Naive thymus-derived CD4-positive, alpha-beta T cell (primary cell): Measurements from ENCODE around the gene TMEM33. TPM values are rescaled to one million over a fixed set of nuclear protein-coding genes. Genes with fewer than 3 reads are reported as not detected.
"Not testable (repeated sequence)": the region's sequence is repeated elsewhere in the genome, so short reads cannot be mapped to it uniquely, and the experiment has no call there.

Source experiments
- ATAC-seq: fragments of 150-1000 bp; cut with Tn5 transposase; 2 replicates; pipeline ENCODE4 v1.10.0; 2021; ENCODE audit warnings: mild to moderate bottlenecking, moderate library complexity
- CTCF ChIA-PET: fragments of 350-600 bp; sonication (Branson Sonifier 250); formaldehyde crosslinking; loops from one replicate; lab custom pipeline; 2021; ENCODE audit warnings: antibody characterized with exemption; lab: Charles Lee
- POLR2A ChIA-PET: fragments of 350-600 bp; sonication (Branson Sonifier 250); formaldehyde crosslinking; loops from one replicate; lab custom pipeline; 2021; ENCODE audit warnings: antibody characterized with exemption, inconsistent platforms; lab: Charles Lee
- DNase-seq, 9 donors: peaks; one replicate each; pipeline versions ENCODE4 v3.0.0 to v3.0.0-alpha.2; 2020 to 2022; ENCODE audit warnings: mixed read lengths in 1 of 9
- H3K27ac ChIP-seq: one replicate; pipeline ENCODE4 v1.7.0; 2013; ENCODE audit warnings: mild to moderate bottlenecking, low read depth, low read length, moderate library complexity
- H3K27me3 ChIP-seq, 2 donors: one replicate each; pipeline ENCODE4 v1.7.0; 2013; ENCODE audit warnings: low read length in 2 of 2, mild to moderate bottlenecking in 2 of 2, moderate library complexity in 2 of 2; ENCODE audit not compliant: control insufficient read depth in 2 of 2, insufficient read depth in 2 of 2
- H3K36me3 ChIP-seq, 3 experiments: 1 replicate in 2 of 3; 2 replicates in 1 of 3; pipeline ENCODE4 v1.7.0; 2013; ENCODE audit warnings: low read length in 3 of 3, mild to moderate bottlenecking in 3 of 3, moderate library complexity in 1 of 3; ENCODE audit not compliant: insufficient read depth in 3 of 3, control insufficient read depth in 2 of 3
- H3K4me1 ChIP-seq, 2 donors: one replicate each; pipeline ENCODE4 v1.7.0; 2013; ENCODE audit warnings: low read length in 2 of 2, mild to moderate bottlenecking in 2 of 2, moderate library complexity in 1 of 2; ENCODE audit not compliant: control insufficient read depth in 2 of 2, insufficient read depth in 2 of 2
- H3K4me3 ChIP-seq: 2 replicates; pipeline ENCODE4 v1.7.0; 2013; ENCODE audit warnings: mild to moderate bottlenecking, low read length
- H3K9me3 ChIP-seq, 3 experiments: 1 replicate in 2 of 3; 2 replicates in 1 of 3; pipeline ENCODE4 v1.7.0; 2013; ENCODE audit warnings: low read length in 3 of 3; ENCODE audit not compliant: control insufficient read depth in 2 of 3
- H3K27ac Mint-ChIP-seq, 9 donors: one replicate each; pipeline ENCODE4 v1.8.0; 2020 to 2022; ENCODE audit warnings: mixed read lengths in 9 of 9, mild to moderate bottlenecking in 8 of 9, moderate library complexity in 5 of 9, inconsistent platforms in 2 of 9
- H3K27me3 Mint-ChIP-seq, 5 donors: one replicate each; pipeline ENCODE4 v1.8.0; 2021 to 2022; ENCODE audit warnings: mixed read lengths in 5 of 5, mild to moderate bottlenecking in 1 of 5
- H3K36me3 Mint-ChIP-seq, 5 donors: one replicate each; pipeline ENCODE4 v1.8.0; 2020 to 2022; ENCODE audit warnings: mixed read lengths in 5 of 5, mild to moderate bottlenecking in 3 of 5, inconsistent platforms in 1 of 5
- H3K4me1 Mint-ChIP-seq, 7 donors: one replicate each; pipeline ENCODE4 v1.8.0; 2020 to 2022; ENCODE audit warnings: mixed read lengths in 7 of 7, mild to moderate bottlenecking in 3 of 7, inconsistent platforms in 1 of 7
- H3K4me3 Mint-ChIP-seq, 10 donors: one replicate each; pipeline ENCODE4 v1.8.0; 2020 to 2022; ENCODE audit warnings: mild to moderate bottlenecking in 10 of 10, mixed read lengths in 10 of 10, moderate library complexity in 6 of 10, inconsistent platforms in 2 of 10
- H3K9me3 Mint-ChIP-seq, 11 donors: one replicate each; pipeline ENCODE4 v1.8.0; 2020 to 2022; ENCODE audit warnings: mixed read lengths in 11 of 11, mild to moderate bottlenecking in 4 of 11, inconsistent platforms in 1 of 11, moderate library complexity in 1 of 11
- intact Hi-C, 2 donors: fragments of 100-400 bp; cut with micrococcal nuclease; formaldehyde crosslinking; loops; one replicate each; pipeline ENCODE4 v1.15.1; 2023
- polyA plus RNA-seq, 2 donors: library from polyadenylated mRNA; unstranded; fragments of 300-500 nt; fragmentation: Illumina TruSeq; gene quantifications; one replicate each; pipeline ENCODE4 v1.2.3, GENCODE V29; 2021
- total RNA-seq, 6 experiments: library from RNA in 5 of 6; stranded (reverse) in 5 of 6; gene quantifications; 1 replicate in 5 of 6; 2 replicates in 1 of 6; pipeline ENCODE4 v1.2.3 and lab custom pipeline; 2021 to 2026

TMEM33 gene
- total and polyA plus RNA-seq, 7 experiments from 2014 or later: 14.9 to 61.9 (median 30.9) TPM

- intact Hi-C loops, H3K4me1 ChIP-seq, CTCF ChIA-PET, H3K27ac ChIP-seq, H3K36me3 Mint-ChIP-seq, H3K4me1 Mint-ChIP-seq, ATAC-seq, H3K27me3 ChIP-seq, H3K9me3 ChIP-seq, H3K4me3 ChIP-seq, DNase-seq, H3K27ac Mint-ChIP-seq, POLR2A ChIA-PET, H3K4me3 Mint-ChIP-seq, H3K36me3 ChIP-seq: not testable (repeated sequence)
- Mint-ChIP-seq H3K27me3 (peaks cover 0 to 30% (median 16%) of the 10 kb centered on the region in 5 donors), H3K9me3 (peaks cover 0 to 29% (median 9%) of the 10 kb centered on the region in 11 donors)
These were observed 14.8 kb upstream of the TMEM33 start for GRCh38 chr4:41920416-41920815.

- no peaks in the 10 kb centered on the region for H3K36me3 ChIP-seq
- peaks cover 0 to 29% (median 9%) of the 10 kb centered on the region in 11 donors for H3K9me3 Mint-ChIP-seq
- H3K4me1 ChIP-seq: no peaks in the 10 kb centered on the region
- CTCF ChIA-PET: no interaction called here
- no peak overlapping the region for H3K4me3 ChIP-seq
- H3K27ac Mint-ChIP-seq: no peak overlapping the region
- POLR2A ChIA-PET: no interaction called here
- DNase-seq (no peak), ATAC-seq (no peak)
- H3K9me3 ChIP-seq: peaks cover 0 to 7% (median 0%) of the 10 kb centered on the region in 3 experiments
- H3K27ac ChIP-seq: no peak overlapping the region
- H3K27me3 ChIP-seq: no peaks in the 10 kb centered on the region
- peaks cover 0 to 8% (median 0%) of the 10 kb centered on the region in 5 donors for H3K36me3 Mint-ChIP-seq
- intact Hi-C loops: no loop called here
- no peak overlapping the region for H3K4me3 Mint-ChIP-seq
- H3K4me1 Mint-ChIP-seq: no peaks in the 10 kb centered on the region
- H3K27me3 Mint-ChIP-seq: peaks cover 0 to 30% (median 16%) of the 10 kb centered on the region in 5 donors
These were observed 13.8 kb upstream of the TMEM33 start for GRCh38 chr4:41921476-41921875.

GRCh38 chr4:41927796-41928499 is 7.3 kb upstream of the TMEM33 start:
- H3K9me3 ChIP-seq: no peaks in the 10 kb centered on the region
- no peak for DNase-seq
- Mint-ChIP-seq H3K4me3 (no peak overlapping the region), H3K36me3 (peaks cover 0 to 3% (median 0%) of the 10 kb centered on the region in 5 donors), H3K27ac (no peak overlapping the region), H3K9me3 (peaks cover 0 to 3% (median 0%) of the 10 kb centered on the region in 11 donors), H3K4me1 (peaks cover 0 to 11% (median 5%) of the 10 kb centered on the region in 7 donors), H3K27me3 (peaks cover 2 to 13% (median 11%) of the 10 kb centered on the region in 5 donors)
- no peaks in the 10 kb centered on the region for H3K27me3 ChIP-seq
- H3K36me3 ChIP-seq: no peaks in the 10 kb centered on the region
- POLR2A ChIA-PET: no interaction called here
- intact Hi-C loops: no loop called here
- CTCF ChIA-PET: no interaction called here
- ATAC-seq: no peak
- no peak overlapping the region for H3K4me3 ChIP-seq
- H3K4me1 ChIP-seq: no peaks in the 10 kb centered on the region
- no peak overlapping the region for H3K27ac ChIP-seq

- intact Hi-C loops: loop anchor here in 1 of 2 donors (5.0 kb wide), 1 partner anchor 727 kb away; the partner anchor contains the start of gene ATP8A1
- ChIA-PET POLR2A (no interaction called here), CTCF (no interaction called here)
- Mint-ChIP-seq H3K27ac (no peak overlapping the region), H3K27me3 (peaks cover 0 to 13% (median 4%) of the 10 kb centered on the region in 5 donors), H3K36me3 (peaks cover 0 to 2% (median 0%) of the 10 kb centered on the region in 5 donors), H3K4me3 (peak overlapping the region in 4 of 10 donors; percentile 18 to 53 (median 26)), H3K9me3 (peaks cover 0 to 6% (median 0%) of the 10 kb centered on the region in 11 donors), H3K4me1 (peaks cover 10 to 22% (median 13%) of the 10 kb centered on the region in 7 donors)
- Histone ChIP-seq H3K4me3 (no peak overlapping the region), H3K4me1 (peaks cover 4% of the 10 kb centered on the region in 2 donors), H3K27ac (no peak overlapping the region), H3K27me3 (no peaks in the 10 kb centered on the region), H3K9me3 (no peaks in the 10 kb centered on the region), H3K36me3 (peaks cover 0 to 4% (median 0%) of the 10 kb centered on the region in 3 experiments)
- ATAC-seq (no peak), DNase-seq (no peak)
These were observed 4.9 kb upstream of the TMEM33 start for GRCh38 chr4:41930139-41930831.

- Mint-ChIP-seq H3K9me3 (peaks cover 0 to 6% (median 0%) of the 10 kb centered on the region in 11 donors), H3K27ac (no peak overlapping the region), H3K4me1 (peaks cover 30 to 47% (median 33%) of the 10 kb centered on the region in 7 donors), H3K36me3 (peaks cover 0 to 9% (median 0%) of the 10 kb centered on the region in 5 donors), H3K27me3 (peaks cover 0 to 7% (median 4%) of the 10 kb centered on the region in 5 donors), H3K4me3 (peak overlapping the region in 1 of 10 donors; percentile 29)
- no peaks in the 10 kb centered on the region for H3K27me3 ChIP-seq
- DNase-seq (no peak), ATAC-seq (no peak)
- H3K27ac ChIP-seq: no peak overlapping the region
- POLR2A ChIA-PET: no interaction called here
- intact Hi-C loops: loop anchor here in 1 of 2 donors (5.0 kb wide), 1 partner anchor 724 kb away; the partner anchor contains the start of gene ATP8A1
- no peaks in the 10 kb centered on the region for H3K9me3 ChIP-seq
- peaks cover 0 to 6% (median 0%) of the 10 kb centered on the region in 3 experiments for H3K36me3 ChIP-seq
- peaks cover 15 to 19% of the 10 kb centered on the region in 2 donors for H3K4me1 ChIP-seq
- H3K4me3 ChIP-seq: no peak overlapping the region
- CTCF ChIA-PET: no interaction called here
These were observed 2.2 kb upstream of the TMEM33 start for GRCh38 chr4:41932988-41933387.

GRCh38 chr4:41933997-41934503 is 1.2 kb upstream of the TMEM33 start:
- ATAC-seq: peak; percentile 12
- peaks cover 15 to 20% of the 10 kb centered on the region in 2 donors for H3K4me1 ChIP-seq
- H3K4me3 ChIP-seq: no peak overlapping the region
- peaks cover 0 to 3% (median 0%) of the 10 kb centered on the region in 11 donors for H3K9me3 Mint-ChIP-seq
- H3K27me3 Mint-ChIP-seq: no peaks in the 10 kb centered on the region
- no peak overlapping the region for H3K27ac ChIP-seq
- ChIA-PET POLR2A (interaction anchor here (0.6 to 2.6 kb wide), 3 partner anchors 13 to 56 kb away, joined by 3 to 11 read pairs (median 3); partner anchors contain the start of gene SLC30A9), CTCF (no interaction called here)
- H3K36me3 Mint-ChIP-seq: peaks cover 0 to 10% (median 0%) of the 10 kb centered on the region in 5 donors
- no peak for DNase-seq
- H3K4me1 Mint-ChIP-seq: peaks cover 33 to 55% (median 43%) of the 10 kb centered on the region in 7 donors
- peaks cover 0 to 8% (median 0%) of the 10 kb centered on the region in 3 experiments for H3K36me3 ChIP-seq
- H3K27me3 ChIP-seq: no peaks in the 10 kb centered on the region
- H3K27ac Mint-ChIP-seq: peak overlapping the region in 7 of 9 donors; percentile 13 to 93 (median 85)
- intact Hi-C loops: loop anchor here in 1 of 2 donors (5.0 kb wide), 1 partner anchor 723 kb away; the partner anchor contains the start of gene ATP8A1
- H3K9me3 ChIP-seq: no peaks in the 10 kb centered on the region
- peak overlapping the region; percentile 41 to 99 (median 96) for H3K4me3 Mint-ChIP-seq
